Measurements from ENCODE around the gene RNU6-8.

GRCh38 chr14:32249371-32249770, 46.3 kb upstream of the RNU6-8 start:
- TF ChIP-seq CTCF (conservative IDR thresholded peaks at IDR 0.05 in 1 of 2, IDR thresholded peaks at IDR 0.05 in 1 of 2; ENCODE audit: low read depth in 1 of 2, low read length in 2 of 2) (no peak), EZH2 (IDR thresholded peaks at IDR 0.05; ENCODE audit: low read length, missing control alignments) (no peak)
